GM19468 (cell line): Measurements from ENCODE around the gene TCF12.

ENCODE experiments used
- ATAC-seq: cut with Tn5 transposase; IDR thresholded peaks from one replicate; pipeline ENCODE4 v1.9.1; 2021; ENCODE audit warnings: mild to moderate bottlenecking, moderate library complexity, moderate number of reproducible peaks; ENCODE audit not compliant: unreplicated experiment; ENCODE audit errors: extremely low read depth

Gene TCF12

GRCh38 chr15:57273402-57273801, 355.0 kb downstream of the TCF12 start:
- no peak for ATAC-seq

GRCh38 chr15:57278439-57278838, 360.0 kb downstream of the TCF12 start:
- no peak for ATAC-seq

- no peak for ATAC-seq
These were observed 362.0 kb downstream of the TCF12 start for GRCh38 chr15:57280464-57280863.

- ATAC-seq: peak; percentile 44
These were observed 362.9 kb downstream of the TCF12 start for GRCh38 chr15:57281321-57281720.

GRCh38 chr15:57282686-57283085, 364.2 kb downstream of the TCF12 start:
- no peak for ATAC-seq

GRCh38 chr15:57283774-57284503, 365.5 kb downstream of the TCF12 start:
- no peak for ATAC-seq

GRCh38 chr15:57284535-57284934, 366.1 kb downstream of the TCF12 start:
- no peak for ATAC-seq

- no peak for ATAC-seq
These were observed 366.9 kb downstream of the TCF12 start for GRCh38 chr15:57285386-57285785.

- no peak for ATAC-seq
These were observed 368.1 kb downstream of the TCF12 start for GRCh38 chr15:57286446-57287122.

GRCh38 chr15:57287123-57287521, 368.7 kb downstream of the TCF12 start:
- ATAC-seq: no peak

- ATAC-seq: no peak
These were observed 370.6 kb downstream of the TCF12 start for GRCh38 chr15:57288926-57289580.

- ATAC-seq: no peak
These were observed 371.7 kb downstream of the TCF12 start for GRCh38 chr15:57290187-57290586.

- no peak for ATAC-seq
These were observed 372.4 kb downstream of the TCF12 start for GRCh38 chr15:57290826-57291225.

GRCh38 chr15:57296473-57297162, 378.2 kb downstream of the TCF12 start:
- no peak for ATAC-seq

GRCh38 chr15:57297163-57297593, 378.7 kb downstream of the TCF12 start:
- no peak for ATAC-seq

- no peak for ATAC-seq
These were observed 379.2 kb downstream of the TCF12 start for GRCh38 chr15:57297630-57298029.

- no peak for ATAC-seq
These were observed 379.8 kb downstream of the TCF12 start for GRCh38 chr15:57298204-57298603.

GRCh38 chr15:57298843-57299550, 380.6 kb downstream of the TCF12 start:
- no peak for ATAC-seq

GRCh38 chr15:57301307-57301706, 382.9 kb downstream of the TCF12 start:
- no peak for ATAC-seq

- ATAC-seq: no peak
These were observed 384.3 kb downstream of the TCF12 start for GRCh38 chr15:57302640-57303257.
